Measurements from ENCODE around the gene PEX11G. TPM values are rescaled to one million over a fixed set of nuclear protein-coding genes. Genes with fewer than 3 reads are reported as not detected.

PEX11G gene
- total and polyA plus RNA-seq, 2 experiments from 2014 or later: 2.2 TPM

DNA sequence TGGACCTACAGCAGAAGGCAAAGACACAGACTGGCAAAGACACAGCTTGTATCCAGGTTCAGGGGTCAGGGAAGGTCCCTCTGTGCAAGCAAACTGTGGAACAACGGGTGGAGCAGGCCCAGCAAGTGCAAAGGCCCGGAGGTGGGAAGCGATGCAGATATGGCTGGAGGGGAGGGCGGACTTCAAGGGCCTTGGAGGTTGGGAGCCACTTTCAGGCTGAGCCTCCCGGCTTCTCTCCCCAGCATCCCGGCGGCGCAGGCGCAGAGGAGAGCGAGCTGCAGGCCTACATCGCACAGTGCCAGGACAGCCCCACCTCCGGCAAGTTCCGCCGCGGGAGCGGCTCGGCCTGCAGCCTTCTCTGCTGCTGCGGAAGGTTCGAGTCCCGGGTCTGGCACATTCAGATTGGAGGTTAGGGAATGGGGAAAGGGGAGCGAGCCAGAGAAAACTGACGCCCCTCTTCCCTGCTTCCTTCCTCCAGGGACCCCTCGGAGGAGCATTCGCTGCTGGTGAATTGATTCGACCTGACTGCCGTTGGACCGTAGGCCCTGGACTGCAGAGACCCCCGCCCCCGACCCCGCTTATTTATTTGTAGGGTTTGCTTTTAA, 44.5 kb upstream of the PEX11G start (continued):
- TF ChIP-seq EZH2phosphoT487 (IDR thresholded peaks at IDR 0.05; ENCODE audit: unreplicated experiment) (no peak), POLR2AphosphoS5 (IDR thresholded peaks at IDR 0.05; ENCODE audit: low read depth) (no peak)

DNA sequence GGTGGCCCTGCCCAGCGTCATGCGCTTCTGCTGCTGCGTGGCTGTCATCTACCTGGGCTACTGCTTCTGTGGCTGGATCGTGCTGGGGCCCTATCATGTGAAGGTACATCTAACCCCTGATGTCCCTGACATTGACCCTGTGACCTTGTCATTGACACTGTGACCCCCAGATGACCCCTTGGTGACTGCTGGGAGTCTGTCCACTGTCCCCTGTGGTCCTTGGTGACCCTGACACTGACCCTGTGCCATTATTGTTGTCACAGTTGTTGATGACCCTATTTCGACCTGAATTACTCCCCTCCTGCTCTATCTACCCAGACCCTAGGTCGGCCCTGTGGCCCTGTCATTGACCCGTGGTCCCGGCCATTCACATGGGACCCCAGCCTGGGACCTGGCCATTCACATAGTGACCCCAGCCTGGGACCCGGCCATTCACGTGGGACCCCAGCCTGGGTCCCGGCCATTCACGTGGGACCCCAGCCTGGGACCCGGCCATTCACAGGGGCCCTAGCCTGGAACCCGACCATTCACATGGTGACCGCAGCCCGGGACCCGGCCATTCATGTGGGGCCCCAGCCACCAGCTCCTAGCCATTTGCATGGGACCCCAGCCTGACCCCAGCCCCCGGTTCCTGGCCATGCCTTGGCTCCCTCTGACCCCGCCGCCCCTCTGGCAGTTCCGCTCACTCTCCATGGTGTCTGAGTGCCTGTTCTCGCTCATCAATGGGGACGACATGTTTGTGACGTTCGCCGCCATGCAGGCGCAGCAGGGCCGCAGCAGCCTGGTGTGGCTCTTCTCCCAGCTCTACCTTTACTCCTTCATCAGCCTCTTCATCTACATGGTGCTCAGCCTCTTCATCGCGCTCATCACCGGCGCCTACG, 41.0 kb upstream of the PEX11G start:
- H3K36me3 Mint-ChIP-seq (ENCODE audit: low read depth): peaks cover 6% of the 10 kb centered on the region
- H3K9me3 Mint-ChIP-seq: no peaks in the 10 kb centered on the region; the same call in 2 of the 3 replicates
- peaks cover 5% of the 10 kb centered on the region for H3K27me3 Mint-ChIP-seq (ENCODE audit: insufficient read depth, low read depth, poor library complexity)
- H3K27me3 ChIP-seq (ENCODE audit: insufficient read depth): no peaks in the 10 kb centered on the region
- no peaks in the 10 kb centered on the region for H3K79me2 ChIP-seq (replicated peaks; ENCODE audit: insufficient read depth)
- H3K9me2 ChIP-seq (ENCODE audit: insufficient read depth): no peaks in the 10 kb centered on the region
- H3K27ac ChIP-seq (ENCODE audit: low read depth): no peak overlapping the region
- no peaks in the 10 kb centered on the region; the same call in 2 of the 3 replicates for H3K4me1 Mint-ChIP-seq
- no peak overlapping the region for H2AFZ ChIP-seq
- DNase-seq (ENCODE audit: low spot score): no peak
- no peaks in the 10 kb centered on the region for H4K20me1 ChIP-seq (replicated peaks; ENCODE audit: insufficient read depth)
- H3K4me3 ChIP-seq: no peak overlapping the region
- H3K4me1 ChIP-seq (ENCODE audit: insufficient read depth): no peaks in the 10 kb centered on the region
- no peak for ATAC-seq
- H3K4me2 ChIP-seq: no peak overlapping the region
- no peaks in the 10 kb centered on the region for H3K36me3 ChIP-seq (ENCODE audit: insufficient read depth)
- H3F3A ChIP-seq (replicated peaks; ENCODE audit: low read depth): peaks cover 5% of the 10 kb centered on the region; the same call in 1 of the 2 replicates
- no peak overlapping the region for H3K4me3 Mint-ChIP-seq
- no peak overlapping the region for H3K27ac Mint-ChIP-seq
- TF ChIP-seq STAT1 (IDR thresholded peaks at IDR 0.05; ENCODE audit: unreplicated experiment): no peak
- no peak for TF ChIP-seq NANOG (IDR thresholded peaks at IDR 0.05; ENCODE audit: borderline replicate concordance)
- TF ChIP-seq ZNF462 (CRISPR knock-in tag; IDR thresholded peaks at IDR 0.05): no peak
- no peak for TF ChIP-seq ETS1 (IDR thresholded peaks at IDR 0.05)
- no peak for TF ChIP-seq JUNB (IDR thresholded peaks at IDR 0.05; ENCODE audit: unreplicated experiment)
- TF ChIP-seq REST (IDR thresholded peaks at IDR 0.05; ENCODE audit: unreplicated experiment): no peak
- no peak for TF ChIP-seq CTCF (conservative IDR thresholded peaks at IDR 0.05; ENCODE audit: low read depth in 2 of 2)
- TF ChIP-seq EZH2 (IDR thresholded peaks at IDR 0.05; ENCODE audit: low read depth, unreplicated experiment): no peak
- no peak for TF ChIP-seq POLR2AphosphoS5 (IDR thresholded peaks at IDR 0.05; ENCODE audit: low read depth)

Measured in GM23338 (cell line).